Measurements from ENCODE around the gene NID1.

- TF ChIP-seq POLR2AphosphoS5 (IDR thresholded peaks at IDR 0.05; ENCODE audit: borderline replicate concordance, low read depth, low read length) (no peak), FOXP2 (optimal IDR thresholded peaks at IDR 0.05; ENCODE audit: control extremely low read depth, extremely low read length, insufficient read depth) (no peak), EZH2 (IDR thresholded peaks at IDR 0.05) (no peak)
These were observed 31.0 kb upstream of the NID1 start for GRCh38 chr1:236095705-236096520.

Measured in SK-N-MC (cell line).